HUES48 (cell line): ENCODE results near the gene CLEC4M.
"Not testable (repeated sequence)": the region's sequence is repeated elsewhere in the genome, so short reads cannot be mapped to it uniquely, and the experiment has no call there.

Experiments
- H3K27ac ChIP-seq: one replicate; pipeline ENCODE4 v1.7.0; 2013; ENCODE audit warnings: low read depth, low read length, inconsistent platforms
- H3K27me3 ChIP-seq: 2 replicates; pipeline ENCODE4 v1.6.1; 2013; ENCODE audit warnings: mild to moderate bottlenecking, low read length; ENCODE audit not compliant: control insufficient read depth, insufficient read depth
- H3K36me3 ChIP-seq: 2 replicates; pipeline ENCODE4 v1.6.1; 2013; ENCODE audit warnings: low read length; ENCODE audit not compliant: control insufficient read depth, insufficient read depth
- H3K4me1 ChIP-seq: 2 replicates; pipeline ENCODE4 v1.6.1; 2013; ENCODE audit warnings: mild to moderate bottlenecking, low read length; ENCODE audit not compliant: control insufficient read depth, insufficient read depth
- H3K4me3 ChIP-seq: 2 replicates; pipeline ENCODE4 v1.5.1; 2013; ENCODE audit warnings: mild to moderate bottlenecking, low read depth, low read length
- H3K9ac ChIP-seq: 2 replicates; pipeline ENCODE4 v1.6.1; 2013; ENCODE audit warnings: mild to moderate bottlenecking, low read depth, low read length, moderate library complexity
- H3K9me3 ChIP-seq: 2 replicates; pipeline ENCODE4 v1.6.1; 2013; ENCODE audit warnings: low read length; ENCODE audit not compliant: control insufficient read depth, insufficient read depth

CLEC4M gene

DNA sequence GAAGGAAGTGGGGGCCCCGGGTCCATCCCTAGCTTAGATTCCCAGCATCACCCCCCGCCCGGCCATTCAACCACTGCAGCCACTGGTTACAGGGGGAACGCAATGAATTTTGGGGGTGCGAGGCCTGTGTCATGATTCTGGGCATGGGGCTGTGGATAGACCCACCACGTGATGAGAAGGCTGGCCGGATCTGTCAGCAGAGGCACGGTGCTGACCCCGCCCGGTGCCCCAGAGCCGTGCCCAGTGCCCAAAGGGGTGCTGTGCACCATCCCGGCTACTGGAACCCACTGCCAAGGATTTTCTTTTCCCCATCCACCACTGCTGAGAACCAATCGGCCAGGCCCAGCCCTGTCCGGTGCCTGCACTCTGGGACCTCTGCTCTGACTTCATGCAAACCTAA is 27.4 kb downstream of the CLEC4M start:
- Histone ChIP-seq H3K27me3 (peaks cover 36% of the 10 kb centered on the region), H3K9ac (no peak overlapping the region)

GRCh38 chr19:7792281-7792680 is 29.2 kb downstream of the CLEC4M start:
- Histone ChIP-seq H3K36me3 (no peaks in the 10 kb centered on the region), H3K9me3 (0 out of 2 replicates have a peak, but pooled peaks cover 3% of the 10 kb centered on the region), H3K4me3 (no peak overlapping the region), H3K27me3 (peaks cover 26% of the 10 kb centered on the region), H3K9ac (no peak overlapping the region), H3K27ac (no peak overlapping the region), H3K4me1 (peaks cover 8% of the 10 kb centered on the region)

More for the DNA sequence above, 27.4 kb downstream of the CLEC4M start:
- no peak overlapping the region for H3K4me3 ChIP-seq
- no peak overlapping the region for H3K27ac ChIP-seq
- H3K36me3 ChIP-seq: no peaks in the 10 kb centered on the region
- H3K4me1 ChIP-seq: peaks cover 8% of the 10 kb centered on the region
- 0 out of 2 replicates have a peak, but pooled peaks cover 3% of the 10 kb centered on the region for H3K9me3 ChIP-seq

- peaks cover 22% of the 10 kb centered on the region for H3K27me3 ChIP-seq
- not testable (repeated sequence) for H3K27ac ChIP-seq, H3K36me3 ChIP-seq, H3K4me1 ChIP-seq, H3K9me3 ChIP-seq, H3K9ac ChIP-seq, H3K4me3 ChIP-seq
Measured at GRCh38 chr19:7792701-7793100, 29.7 kb downstream of the CLEC4M start.

GRCh38 chr19:7793493-7793892 is 30.4 kb downstream of the CLEC4M start:
- Histone ChIP-seq H3K9ac (no peak overlapping the region), H3K4me3 (no peak overlapping the region), H3K4me1 (peaks cover 8% of the 10 kb centered on the region), H3K9me3 (0 out of 2 replicates have a peak, but pooled peaks cover 3% of the 10 kb centered on the region), H3K27ac (no peak overlapping the region), H3K36me3 (no peaks in the 10 kb centered on the region), H3K27me3 (peaks cover 14% of the 10 kb centered on the region)

DNA sequence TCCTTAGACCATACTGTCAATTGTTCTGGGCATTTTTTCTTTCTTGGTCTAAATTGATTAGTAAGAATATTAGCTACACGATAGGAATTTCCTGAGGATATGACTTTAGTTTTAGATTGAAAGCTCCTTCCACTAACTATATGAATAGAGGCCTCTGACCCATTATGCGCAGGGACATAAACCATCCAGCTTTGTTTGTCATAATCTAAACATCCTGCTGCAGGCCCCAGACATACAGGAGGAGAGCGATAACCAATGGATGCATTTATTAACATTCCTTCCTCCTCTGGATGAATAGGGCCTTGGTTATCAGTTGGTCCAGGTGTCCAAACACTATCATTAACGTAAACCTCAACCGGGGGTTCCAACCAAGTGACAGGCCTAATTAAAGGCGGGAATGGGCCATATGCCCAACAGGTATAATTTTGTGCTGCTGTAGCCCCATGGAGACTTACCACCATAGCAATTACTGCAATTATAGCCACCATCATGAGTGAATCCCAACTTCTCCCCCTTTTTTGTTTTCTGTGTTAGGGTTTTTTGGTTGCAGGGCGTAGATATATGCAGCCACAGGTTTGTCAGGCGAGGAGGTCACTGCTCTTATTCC is 32.6 kb downstream of the CLEC4M start:
- 0 out of 2 replicates have a peak, but pooled peaks cover 3% of the 10 kb centered on the region for H3K9me3 ChIP-seq
- peaks cover 4% of the 10 kb centered on the region; the same call in 1 of the 2 replicates for H3K27me3 ChIP-seq
- no peaks in the 10 kb centered on the region for H3K36me3 ChIP-seq
- no peak overlapping the region for H3K9ac ChIP-seq
- peaks cover 15% of the 10 kb centered on the region for H3K4me1 ChIP-seq
- no peak overlapping the region for H3K4me3 ChIP-seq
- no peak overlapping the region for H3K27ac ChIP-seq

DNA sequence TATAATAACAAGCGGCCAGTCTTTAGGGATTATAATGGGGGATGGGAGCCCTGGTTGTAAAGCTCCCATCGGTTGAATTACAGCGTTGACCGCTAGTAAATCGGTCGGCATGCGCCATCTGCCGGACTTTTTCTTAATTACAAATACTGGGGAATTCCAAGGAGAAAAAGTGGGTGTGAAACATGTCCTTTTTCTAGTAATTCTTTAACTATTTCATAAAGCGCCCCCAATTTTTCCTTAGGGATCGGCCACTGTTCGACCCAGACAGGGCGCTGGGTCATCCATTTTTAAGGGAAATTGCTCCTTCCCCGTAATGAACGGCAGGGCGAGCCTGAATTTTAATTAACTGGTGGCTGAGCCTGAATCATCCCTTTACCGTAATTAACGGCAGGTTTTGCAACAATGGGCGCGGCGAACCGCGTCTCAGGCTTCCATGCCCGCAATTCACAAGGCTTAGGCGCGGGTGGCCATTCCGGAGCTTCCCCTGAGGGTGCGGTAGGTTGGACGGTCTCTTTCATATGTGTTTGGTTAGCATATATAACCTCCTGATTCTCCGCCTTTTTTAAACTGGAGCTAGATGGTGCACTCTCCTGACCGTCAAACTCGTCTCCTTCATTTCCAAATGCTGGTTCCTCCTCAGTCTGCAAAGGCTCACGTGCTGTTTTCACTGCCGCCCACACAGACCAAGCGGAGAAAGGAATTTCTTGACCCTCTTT is 36.8 kb downstream of the CLEC4M start:
- Histone ChIP-seq H3K4me1 (peaks cover 15% of the 10 kb centered on the region), H3K27me3 (peaks cover 4% of the 10 kb centered on the region; the same call in 1 of the 2 replicates), H3K4me3 (peak overlapping the region; percentile 57), H3K9me3 (peaks cover 6% of the 10 kb centered on the region), H3K9ac (peak overlapping the region; percentile 27; the same call in 1 of the 2 replicates), H3K27ac (peak overlapping the region; percentile 5), H3K36me3 (no peaks in the 10 kb centered on the region)

DNA sequence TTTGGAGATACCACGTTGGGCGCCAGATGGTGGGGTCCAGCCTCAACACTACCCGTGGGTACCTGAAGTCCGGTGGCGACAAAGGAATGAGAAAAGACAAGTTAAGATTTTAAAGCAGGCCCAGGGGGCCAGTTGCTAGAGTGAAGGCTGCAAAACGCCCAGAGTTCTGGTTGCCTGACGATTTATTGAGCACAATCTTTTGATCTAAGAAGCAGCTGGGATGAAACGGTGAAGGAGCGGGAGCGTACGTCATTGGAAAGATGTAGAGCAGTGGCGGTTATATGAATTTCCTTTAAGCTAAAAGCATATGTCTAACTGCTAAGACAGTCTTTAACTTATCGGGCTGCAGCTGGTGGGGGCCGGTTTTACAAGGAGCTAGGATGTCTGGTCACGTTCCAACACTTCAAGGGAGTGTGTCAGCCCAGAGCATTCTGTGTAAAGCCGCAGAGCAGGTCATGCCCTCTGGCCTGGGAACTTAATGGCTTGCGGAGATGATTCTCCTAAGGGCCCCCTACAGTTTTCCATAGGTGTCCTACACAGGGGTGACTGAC is 38.1 kb downstream of the CLEC4M start:
- H3K36me3 ChIP-seq: no peaks in the 10 kb centered on the region
- peaks cover 6% of the 10 kb centered on the region for H3K9me3 ChIP-seq
- H3K27ac ChIP-seq: no peak overlapping the region
- H3K27me3 ChIP-seq: peaks cover 4% of the 10 kb centered on the region; the same call in 1 of the 2 replicates
- no peak overlapping the region for H3K9ac ChIP-seq
- H3K4me3 ChIP-seq: no peak overlapping the region
- peaks cover 15% of the 10 kb centered on the region for H3K4me1 ChIP-seq

- H3K27me3 ChIP-seq: no peaks in the 10 kb centered on the region
- H3K9ac ChIP-seq: no peak overlapping the region
- no peak overlapping the region for H3K4me3 ChIP-seq
- no peaks in the 10 kb centered on the region for H3K36me3 ChIP-seq
- no peaks in the 10 kb centered on the region; the same call in 1 of the 2 replicates for H3K4me1 ChIP-seq
- no peak overlapping the region for H3K27ac ChIP-seq
- peaks cover 2% of the 10 kb centered on the region for H3K9me3 ChIP-seq
Measured at GRCh38 chr19:7806234-7806633, 43.2 kb downstream of the CLEC4M start.

DNA sequence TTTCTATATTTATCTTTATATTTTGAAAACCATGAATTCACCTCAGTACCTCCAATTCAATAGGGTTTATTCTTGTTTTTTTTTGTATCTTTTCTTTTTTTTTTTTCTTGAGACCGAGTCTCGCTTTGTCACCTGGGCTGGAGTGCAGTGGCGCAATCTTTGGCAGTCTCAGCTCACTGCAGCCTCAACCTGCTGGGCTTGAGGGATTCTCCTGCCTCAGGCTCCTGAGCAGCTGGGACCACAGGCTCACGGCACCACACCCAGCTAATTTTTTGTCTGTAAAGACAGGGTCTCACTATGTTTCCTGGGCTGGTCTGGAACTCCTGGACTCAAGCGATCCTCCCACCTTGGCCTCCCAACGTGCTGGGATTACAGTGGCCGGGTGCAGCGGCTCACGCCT is 43.8 kb downstream of the CLEC4M start:
- H3K27ac ChIP-seq: no peak overlapping the region

DNA sequence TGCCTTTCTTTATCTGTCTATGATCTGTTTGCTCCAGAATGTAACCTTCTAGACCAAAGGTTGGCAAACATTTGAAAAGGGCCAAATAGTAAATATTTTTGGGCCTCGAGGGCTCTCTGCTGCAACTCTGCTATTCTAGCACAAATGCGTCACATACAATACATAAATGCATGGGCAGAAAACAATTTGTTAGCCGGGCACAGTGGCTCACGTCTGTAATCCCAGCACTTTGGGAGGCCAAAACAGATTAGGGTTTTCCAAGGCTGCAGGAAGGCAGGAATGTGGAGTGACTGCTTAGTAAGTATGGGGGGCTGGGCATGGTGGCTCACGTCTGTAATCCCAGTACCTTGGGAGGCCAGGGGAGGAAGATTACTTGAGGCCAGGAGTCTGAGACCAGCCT is 45.1 kb downstream of the CLEC4M start:
- H3K9ac ChIP-seq: no peak overlapping the region
- H3K27ac ChIP-seq: no peak overlapping the region
- H3K4me1 ChIP-seq: no peaks in the 10 kb centered on the region; the same call in 1 of the 2 replicates
- no peaks in the 10 kb centered on the region for H3K27me3 ChIP-seq
- H3K4me3 ChIP-seq: no peak overlapping the region
- H3K36me3 ChIP-seq: no peaks in the 10 kb centered on the region
- H3K9me3 ChIP-seq: no peaks in the 10 kb centered on the region

More for the DNA sequence above, 43.8 kb downstream of the CLEC4M start:
- Histone ChIP-seq H3K4me1 (no peaks in the 10 kb centered on the region; the same call in 1 of the 2 replicates), H3K27me3 (no peaks in the 10 kb centered on the region), H3K4me3 (no peak overlapping the region), H3K36me3 (no peaks in the 10 kb centered on the region), H3K9me3 (no peaks in the 10 kb centered on the region), H3K9ac (no peak overlapping the region)

DNA sequence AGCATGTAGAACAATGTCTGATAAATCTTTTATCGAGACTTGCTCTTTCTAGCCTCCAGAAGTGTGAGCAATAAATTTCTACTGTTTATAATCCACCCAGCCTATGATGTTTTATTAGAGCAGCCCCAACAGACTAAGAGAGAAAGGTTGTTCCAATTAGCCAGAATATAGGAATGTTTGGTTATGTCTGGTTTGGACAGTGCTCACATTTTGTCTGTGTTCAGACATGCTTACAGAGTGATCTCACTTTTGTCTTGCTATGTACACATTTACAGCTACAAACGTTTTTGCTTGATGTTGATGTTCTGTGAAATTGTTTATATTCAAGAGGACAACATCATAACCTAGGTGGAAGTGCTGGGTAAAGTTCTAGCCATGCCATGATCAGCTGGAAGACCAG is 48.9 kb downstream of the CLEC4M start:
- no peaks in the 10 kb centered on the region for H3K36me3 ChIP-seq

More for the DNA sequence above, 48.9 kb downstream of the CLEC4M start:
- Histone ChIP-seq H3K27me3 (no peaks in the 10 kb centered on the region), H3K4me3 (no peak overlapping the region), H3K9me3 (no peaks in the 10 kb centered on the region), H3K9ac (no peak overlapping the region), H3K4me1 (no peaks in the 10 kb centered on the region; the same call in 1 of the 2 replicates), H3K27ac (no peak overlapping the region)
